Stimulated activated memory B cell treated with anti-CD40 and anti-IgM and Interleukin-4, amounts not matched to agents 10 μg/mL and 1 μg/mL and 100 μg/mL, for 72 hours (primary cell): ENCODE data around the gene ABCF3.
"Not testable (repeated sequence)": the region's sequence is repeated elsewhere in the genome, so short reads cannot be mapped to it uniquely, and the experiment has no call there.

Source experiments
- ATAC-seq: fragments of 150-1000 bp; cut with Tn5 transposase; 2 replicates; pipeline ENCODE4 v1.10.0; 2021
- H3K27ac Mint-ChIP-seq: one replicate; pipeline ENCODE4 v1.8.0; 2022; ENCODE audit warnings: mild to moderate bottlenecking, mixed read lengths
- H3K27me3 Mint-ChIP-seq: one replicate; pipeline ENCODE4 v1.8.0; 2022; ENCODE audit warnings: mixed read lengths
- H3K36me3 Mint-ChIP-seq: one replicate; pipeline ENCODE4 v1.8.0; 2022; ENCODE audit warnings: mixed read lengths
- H3K4me1 Mint-ChIP-seq: one replicate; pipeline ENCODE4 v1.8.0; 2022; ENCODE audit warnings: mixed read lengths
- H3K4me3 Mint-ChIP-seq: one replicate; pipeline ENCODE4 v1.8.0; 2022; ENCODE audit warnings: mild to moderate bottlenecking, moderate library complexity, mixed read lengths
- H3K9me3 Mint-ChIP-seq: one replicate; pipeline ENCODE4 v1.8.0; 2022; ENCODE audit warnings: mixed read lengths

The ABCF3 gene

GRCh38 chr3:184186184-184186901, at the start of gene ABCF3:
Gene ABCF3, plus strand, starts transcription at chr3:184186199. Its CDS starts 9 bp downstream, at chr3:184186208.
- Mint-ChIP-seq H3K4me1 (peaks cover 36% of the 10 kb centered on the region), H3K36me3 (peaks cover 60% of the 10 kb centered on the region), H3K27ac (peak within 1 kb of the TSS; percentile 90), H3K9me3 (no peaks in the 10 kb centered on the region), H3K4me3 (peak within 1 kb of the TSS; percentile 96), H3K27me3 (no peaks in the 10 kb centered on the region)
- peak; percentile 54 for ATAC-seq

DNA sequence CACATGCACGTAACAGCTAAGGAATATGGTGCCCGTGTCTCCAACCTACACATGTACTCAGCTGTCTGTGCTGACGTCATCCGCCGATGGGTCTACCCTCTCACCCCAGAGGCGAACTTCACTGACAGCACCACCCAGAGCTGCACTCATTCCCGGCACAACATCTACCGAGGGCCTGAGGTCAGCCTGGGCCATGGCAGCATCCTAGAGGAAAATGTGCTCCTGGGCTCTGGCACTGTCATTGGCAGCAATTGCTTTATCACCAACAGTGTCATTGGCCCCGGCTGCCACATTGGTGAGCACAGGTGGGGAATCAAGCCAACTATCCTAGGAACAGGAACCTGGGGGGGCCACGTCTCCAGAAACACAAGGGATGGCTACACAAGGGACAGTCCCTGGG, 45.6 kb upstream of the ABCF3 start:
- Mint-ChIP-seq H3K27me3 (no peaks in the 10 kb centered on the region), H3K27ac (peak overlapping the region; percentile 22), H3K9me3 (no peaks in the 10 kb centered on the region), H3K4me3 (no peak overlapping the region), H3K36me3 (peaks cover 38% of the 10 kb centered on the region), H3K4me1 (peaks cover 45% of the 10 kb centered on the region)
- ATAC-seq: no peak

GRCh38 chr3:184142199-184142598, 43.8 kb upstream of the ABCF3 start:
- Mint-ChIP-seq H3K4me3 (no peak overlapping the region), H3K36me3 (peaks cover 38% of the 10 kb centered on the region), H3K4me1 (peaks cover 30% of the 10 kb centered on the region), H3K9me3 (no peaks in the 10 kb centered on the region), H3K27ac (no peak overlapping the region), H3K27me3 (no peaks in the 10 kb centered on the region)
- no peak for ATAC-seq

GRCh38 chr3:184143327-184143726, 42.7 kb upstream of the ABCF3 start:
- no peaks in the 10 kb centered on the region for H3K27me3 Mint-ChIP-seq
- H3K4me3 Mint-ChIP-seq: no peak overlapping the region
- peak; percentile 74 for ATAC-seq
- peaks cover 20% of the 10 kb centered on the region for H3K4me1 Mint-ChIP-seq
- H3K27ac Mint-ChIP-seq: peak overlapping the region; percentile 13
- H3K36me3 Mint-ChIP-seq: peaks cover 38% of the 10 kb centered on the region
- no peaks in the 10 kb centered on the region for H3K9me3 Mint-ChIP-seq

- no peak overlapping the region for H3K27ac Mint-ChIP-seq
- peaks cover 38% of the 10 kb centered on the region for H3K36me3 Mint-ChIP-seq
- H3K9me3 Mint-ChIP-seq: no peaks in the 10 kb centered on the region
- no peaks in the 10 kb centered on the region for H3K27me3 Mint-ChIP-seq
- no peak for ATAC-seq
- no peak overlapping the region for H3K4me3 Mint-ChIP-seq
- peaks cover 20% of the 10 kb centered on the region for H3K4me1 Mint-ChIP-seq
Measured at GRCh38 chr3:184144505-184144904, 41.5 kb upstream of the ABCF3 start.

DNA sequence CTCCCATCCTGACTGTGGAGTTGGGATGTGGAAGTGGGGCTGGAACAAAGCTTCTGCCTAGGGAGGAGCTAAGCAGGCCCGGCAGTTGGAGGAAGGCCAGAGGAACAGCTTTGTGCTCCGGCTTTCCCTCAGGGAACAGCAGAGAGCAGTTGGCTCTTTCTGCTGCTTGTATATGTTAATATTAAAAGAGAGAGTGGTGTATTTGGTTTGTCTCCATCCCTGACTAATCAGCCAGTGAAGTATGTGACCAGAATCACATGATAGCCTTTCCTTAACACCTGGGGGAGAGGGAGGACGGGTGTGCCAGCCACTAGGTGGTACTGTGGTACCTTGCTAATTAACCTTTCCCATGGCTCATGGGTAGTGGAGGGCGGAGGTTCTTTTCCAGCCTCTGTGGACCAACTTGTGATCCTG, 40.9 kb upstream of the ABCF3 start:
- H3K4me1 Mint-ChIP-seq: peaks cover 20% of the 10 kb centered on the region

DNA sequence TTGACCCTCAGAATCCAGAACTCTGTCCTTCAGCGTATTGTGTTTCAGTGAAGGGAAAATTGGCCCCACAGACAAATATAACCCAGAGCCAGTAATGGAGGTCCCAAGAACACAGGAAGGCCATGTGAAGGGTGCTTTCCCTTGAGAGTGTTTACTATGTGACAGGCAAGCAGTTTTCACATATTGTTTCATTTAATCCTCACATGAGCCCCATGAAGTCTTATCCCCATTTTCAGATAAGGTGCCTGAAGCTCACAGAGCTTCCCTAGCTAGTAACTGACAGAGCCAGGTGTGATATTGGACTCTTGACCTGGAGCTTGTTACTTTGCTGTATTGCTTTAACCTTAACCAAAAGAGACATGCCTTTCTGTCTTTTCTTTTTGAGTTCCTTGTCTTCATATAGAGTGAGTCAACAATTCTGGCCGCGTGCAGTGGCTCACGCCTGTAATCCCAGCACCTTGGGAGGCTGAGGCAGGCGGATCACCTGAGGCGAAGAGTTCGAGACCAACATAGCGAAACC, 40.2 kb upstream of the ABCF3 start:
- no peaks in the 10 kb centered on the region for H3K9me3 Mint-ChIP-seq
- H3K4me3 Mint-ChIP-seq: no peak overlapping the region
- H3K36me3 Mint-ChIP-seq: peaks cover 27% of the 10 kb centered on the region
- peaks cover 20% of the 10 kb centered on the region for H3K4me1 Mint-ChIP-seq
- ATAC-seq: no peak
- H3K27me3 Mint-ChIP-seq: no peaks in the 10 kb centered on the region
- H3K27ac Mint-ChIP-seq: no peak overlapping the region

More for the DNA sequence above, 40.9 kb upstream of the ABCF3 start:
- H3K36me3 Mint-ChIP-seq: peaks cover 34% of the 10 kb centered on the region
- H3K27me3 Mint-ChIP-seq: no peaks in the 10 kb centered on the region
- no peak overlapping the region for H3K27ac Mint-ChIP-seq
- no peaks in the 10 kb centered on the region for H3K9me3 Mint-ChIP-seq
- peak; percentile 65 for ATAC-seq
- H3K4me3 Mint-ChIP-seq: no peak overlapping the region

GRCh38 chr3:184148076-184148475, 37.9 kb upstream of the ABCF3 start:
- H3K27ac Mint-ChIP-seq: no peak overlapping the region
- H3K27me3 Mint-ChIP-seq: no peaks in the 10 kb centered on the region
- no peaks in the 10 kb centered on the region for H3K9me3 Mint-ChIP-seq
- H3K4me3 Mint-ChIP-seq: no peak overlapping the region
- no peak for ATAC-seq
- peaks cover 5% of the 10 kb centered on the region for H3K36me3 Mint-ChIP-seq
- H3K4me1 Mint-ChIP-seq: peaks cover 14% of the 10 kb centered on the region

DNA sequence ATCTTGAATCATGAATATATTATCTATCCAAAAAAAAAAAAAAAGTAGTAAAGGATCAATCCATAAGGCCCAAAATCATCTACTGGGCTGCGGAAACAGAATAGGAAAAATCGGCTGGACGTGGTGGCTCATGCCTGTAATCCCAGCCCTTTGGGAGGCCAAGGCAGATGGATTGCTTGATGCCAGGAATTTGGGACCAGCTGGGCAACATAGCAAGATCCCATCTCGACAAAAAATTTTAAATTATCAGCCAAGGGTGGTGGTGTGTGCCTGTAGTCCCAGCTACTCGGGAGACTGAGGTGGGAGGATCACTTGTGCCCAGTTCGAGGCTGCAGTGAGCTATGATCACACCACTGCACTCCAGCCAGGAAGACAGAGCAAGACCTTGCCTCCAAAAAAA, 36.9 kb upstream of the ABCF3 start:
- Mint-ChIP-seq H3K9me3 (no peaks in the 10 kb centered on the region), H3K27ac (no peak overlapping the region)
- ATAC-seq: no peak

GRCh38 chr3:184149770-184150169, 36.2 kb upstream of the ABCF3 start:
- H3K4me1 Mint-ChIP-seq, H3K9me3 Mint-ChIP-seq, ATAC-seq, H3K36me3 Mint-ChIP-seq, H3K4me3 Mint-ChIP-seq, H3K27ac Mint-ChIP-seq, H3K27me3 Mint-ChIP-seq: not testable (repeated sequence)

More for the DNA sequence above, 36.9 kb upstream of the ABCF3 start:
- H3K27me3 Mint-ChIP-seq: no peaks in the 10 kb centered on the region
- H3K4me1 Mint-ChIP-seq: peaks cover 9% of the 10 kb centered on the region
- H3K4me3 Mint-ChIP-seq: no peak overlapping the region
- H3K36me3 Mint-ChIP-seq: no peaks in the 10 kb centered on the region

GRCh38 chr3:184154885-184155643, 30.9 kb upstream of the ABCF3 start, which contains the start of gene DVL3:
Gene DVL3, plus strand, starts transcription at chr3:184155377. Its CDS starts 259 bp downstream, at chr3:184155636.
- Mint-ChIP-seq H3K36me3 (peaks cover under 1% of the 10 kb centered on the region), H3K9me3 (no peaks in the 10 kb centered on the region), H3K27me3 (no peaks in the 10 kb centered on the region), H3K27ac (peak within 1 kb of the TSS; percentile 82), H3K4me3 (peak within 1 kb of the TSS; percentile 99), H3K4me1 (peaks cover 27% of the 10 kb centered on the region)
- ATAC-seq: peak; percentile 88

- Mint-ChIP-seq H3K27me3 (no peaks in the 10 kb centered on the region), H3K4me3 (peak overlapping the region; percentile 99), H3K27ac (peak overlapping the region; percentile 82), H3K4me1 (peaks cover 35% of the 10 kb centered on the region), H3K36me3 (peaks cover 5% of the 10 kb centered on the region), H3K9me3 (no peaks in the 10 kb centered on the region)
- peak; percentile 76 for ATAC-seq
Measured at GRCh38 chr3:184155644-184156521, 30.1 kb upstream of the ABCF3 start.

DNA sequence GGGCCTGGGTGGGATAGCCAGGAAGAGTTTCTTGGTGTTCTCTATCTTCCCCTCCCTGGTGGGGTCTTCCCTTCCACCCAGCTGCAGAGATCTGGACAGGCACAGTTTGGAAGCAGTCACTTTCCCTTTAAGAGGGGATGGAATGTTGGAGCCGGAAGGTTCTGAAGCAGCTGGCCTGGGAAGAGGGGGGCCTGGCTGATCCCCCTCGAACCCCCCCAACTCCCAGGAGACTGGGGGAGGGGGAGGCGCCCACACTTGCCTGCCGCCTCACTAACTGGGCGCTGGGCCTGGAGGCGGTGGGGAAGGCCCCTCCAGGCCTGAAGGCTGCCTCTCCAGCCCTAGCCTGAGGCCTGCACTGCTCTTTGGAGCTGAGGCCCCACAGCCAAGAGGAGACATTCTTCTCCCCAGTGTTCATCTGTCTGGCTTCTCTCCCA, 29.5 kb upstream of the ABCF3 start:
- no peaks in the 10 kb centered on the region for H3K27me3 Mint-ChIP-seq
- peak overlapping the region; percentile 82 for H3K27ac Mint-ChIP-seq
- H3K36me3 Mint-ChIP-seq: peaks cover 8% of the 10 kb centered on the region
- no peak for ATAC-seq
- H3K4me3 Mint-ChIP-seq: peak overlapping the region; percentile 99
- no peaks in the 10 kb centered on the region for H3K9me3 Mint-ChIP-seq
- H3K4me1 Mint-ChIP-seq: peaks cover 39% of the 10 kb centered on the region

DNA sequence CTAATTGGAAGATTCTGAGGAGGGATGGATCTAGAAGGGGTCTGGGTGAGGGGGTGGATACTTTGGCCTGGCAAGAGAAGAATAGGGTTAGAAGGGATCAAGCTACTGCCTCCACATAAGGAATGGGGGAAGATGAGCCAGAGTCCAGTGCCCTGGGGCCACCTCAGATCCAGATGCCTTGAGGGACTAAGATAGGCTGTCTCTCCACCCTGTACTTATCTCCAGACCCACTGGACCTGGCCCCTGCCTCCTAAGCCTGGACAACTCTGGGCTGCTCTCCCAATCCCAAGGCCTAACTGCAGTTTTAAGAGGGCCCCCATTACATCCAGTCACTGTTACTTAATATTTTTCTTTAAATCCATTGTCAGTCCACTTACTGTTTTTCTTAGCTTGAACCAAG, 28.8 kb upstream of the ABCF3 start:
- peak overlapping the region; percentile 82 for H3K27ac Mint-ChIP-seq
- H3K4me1 Mint-ChIP-seq: peaks cover 41% of the 10 kb centered on the region
- H3K27me3 Mint-ChIP-seq: no peaks in the 10 kb centered on the region
- ATAC-seq: no peak
- peaks cover 11% of the 10 kb centered on the region for H3K36me3 Mint-ChIP-seq
- no peaks in the 10 kb centered on the region for H3K9me3 Mint-ChIP-seq
- H3K4me3 Mint-ChIP-seq: peak overlapping the region; percentile 99

DNA sequence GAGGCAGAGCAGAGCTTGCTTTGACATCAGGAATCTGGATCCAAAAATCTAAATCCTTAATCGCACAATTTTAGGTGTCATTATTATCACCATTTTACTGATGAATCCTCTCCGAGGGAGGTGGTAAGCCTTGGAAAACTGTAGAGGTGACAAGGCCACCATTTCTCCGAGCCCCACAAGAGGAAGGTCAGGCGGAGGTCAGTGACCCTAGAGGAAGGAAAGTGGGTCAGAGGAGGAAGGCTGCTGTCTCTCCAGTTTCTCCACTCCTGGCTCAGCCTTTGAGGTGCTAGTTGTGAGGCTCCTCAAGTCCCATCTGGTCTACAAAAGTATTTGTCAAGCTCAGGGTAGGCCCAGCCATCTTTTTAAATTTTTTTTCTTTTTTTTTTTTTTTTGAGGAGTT, 27.6 kb upstream of the ABCF3 start:
- no peaks in the 10 kb centered on the region for H3K27me3 Mint-ChIP-seq
- H3K4me1 Mint-ChIP-seq: peaks cover 41% of the 10 kb centered on the region
- peaks cover 21% of the 10 kb centered on the region for H3K36me3 Mint-ChIP-seq
- H3K27ac Mint-ChIP-seq: no peak overlapping the region
- H3K4me3 Mint-ChIP-seq: no peak overlapping the region
- ATAC-seq: no peak
- H3K9me3 Mint-ChIP-seq: no peaks in the 10 kb centered on the region
